H9 (cell line): ENCODE measurements around the gene CDC42EP3. TPM values are rescaled to one million over a fixed set of nuclear protein-coding genes. Genes with fewer than 3 reads are reported as not detected.
A peak's percentile ranks its signal among the peaks of the same experiment; 100 is the strongest.

ENCODE experiments used
- DNase-seq: peaks from one replicate; pipeline ENCODE4 v3.0.0-alpha.2; 2017
- H2AFZ ChIP-seq: one replicate; pipeline ENCODE4 v1.6.1; 2013; ENCODE audit warnings: mild to moderate bottlenecking, low read length, control low read depth, moderate library complexity
- H2AK5ac ChIP-seq: 2 replicates; pipeline ENCODE4 v1.6.1; 2013; ENCODE audit warnings: low read length, control low read depth, mixed read lengths; ENCODE audit not compliant: insufficient read length
- H2BK120ac ChIP-seq: one replicate; pipeline ENCODE4 v1.6.1; 2013; ENCODE audit warnings: low read depth, mild to moderate bottlenecking, low read length, control low read depth, inconsistent platforms; ENCODE audit not compliant: poor library complexity, severe bottlenecking
- H2BK12ac ChIP-seq: 2 replicates; pipeline ENCODE4 v1.6.1; 2013; ENCODE audit warnings: low read length, control low read depth, mixed read lengths, low read depth; ENCODE audit not compliant: insufficient read length
- H2BK15ac ChIP-seq: 2 replicates; pipeline ENCODE4 v1.6.1; 2013; ENCODE audit warnings: low read depth, low read length, control low read depth
- H2BK20ac ChIP-seq: one replicate; pipeline ENCODE4 v1.6.1; 2013; ENCODE audit warnings: low read depth, mild to moderate bottlenecking, low read length, control low read depth, inconsistent platforms; ENCODE audit not compliant: poor library complexity, severe bottlenecking
- H2BK5ac ChIP-seq: 2 replicates; pipeline ENCODE4 v1.6.1; 2013; ENCODE audit warnings: low read length, control low read depth, mixed read lengths; ENCODE audit not compliant: insufficient read length
- H3K14ac ChIP-seq: 2 replicates; pipeline ENCODE4 v1.6.1; 2013; ENCODE audit warnings: low read length, control low read depth; ENCODE audit not compliant: insufficient read depth
- H3K18ac ChIP-seq: 2 replicates; pipeline ENCODE4 v1.6.1; 2013; ENCODE audit warnings: low read depth, mild to moderate bottlenecking, mixed read lengths, low read length, control low read depth; ENCODE audit not compliant: insufficient read length
- H3K23ac ChIP-seq: 2 replicates; pipeline ENCODE4 v1.6.1; 2013; ENCODE audit warnings: low read length, control low read depth, mixed read lengths, low read depth; ENCODE audit not compliant: insufficient read length
- H3K23me2 ChIP-seq: 2 replicates; pipeline ENCODE4 v1.6.1; 2013; ENCODE audit warnings: low read depth, mild to moderate bottlenecking, mixed read lengths, low read length, control low read depth; ENCODE audit not compliant: insufficient read length, poor library complexity, severe bottlenecking
- H3K27ac ChIP-seq: 2 replicates; pipeline ENCODE4 v1.5.1; 2013; ENCODE audit warnings: low read length, control low read depth, mixed read lengths, low read depth; ENCODE audit not compliant: insufficient read length
- H3K27me3 ChIP-seq: 2 replicates; pipeline ENCODE4 v1.6.1; 2013; ENCODE audit warnings: low read length, control low read depth, inconsistent platforms; ENCODE audit not compliant: insufficient read depth
- H3K4ac ChIP-seq: 2 replicates; pipeline ENCODE4 v1.6.1; 2013; ENCODE audit warnings: low read depth, mild to moderate bottlenecking, control low read depth, inconsistent platforms, low read length, moderate library complexity
- H3K4me1 ChIP-seq: 2 replicates; pipeline ENCODE4 v1.6.1; 2013; ENCODE audit warnings: low read length, control low read depth, inconsistent platforms; ENCODE audit not compliant: insufficient read depth
- H3K4me2 ChIP-seq: 2 replicates; pipeline ENCODE4 v1.6.1; 2013; ENCODE audit warnings: low read length, control low read depth, mixed read lengths; ENCODE audit not compliant: insufficient read length, insufficient read depth
- H3K56ac ChIP-seq: 2 replicates; pipeline ENCODE4 v1.6.1; 2013; ENCODE audit warnings: low read depth, mild to moderate bottlenecking, mixed read lengths, low read length, control low read depth; ENCODE audit not compliant: insufficient read length
- H3K79me1 ChIP-seq: 2 replicates; pipeline ENCODE4 v1.6.1; 2013; ENCODE audit warnings: low read depth, mild to moderate bottlenecking, moderate library complexity, low read length, control low read depth, inconsistent platforms; ENCODE audit not compliant: insufficient read depth, poor library complexity, severe bottlenecking
- H3K79me2 ChIP-seq: 2 replicates; pipeline ENCODE4 v1.6.1; 2013; ENCODE audit warnings: low read length, control low read depth, inconsistent platforms; ENCODE audit not compliant: insufficient read depth
- H3K9ac ChIP-seq: 2 replicates; pipeline ENCODE4 v1.6.1; 2013; ENCODE audit warnings: low read length, control low read depth, mixed read lengths; ENCODE audit not compliant: insufficient read length; ENCODE audit errors: extremely low read depth
- H3K9me3 ChIP-seq: one replicate; pipeline ENCODE4 v1.6.1; 2013; ENCODE audit warnings: low read depth, low read length, inconsistent platforms; ENCODE audit not compliant: control insufficient read depth
- H3T11ph ChIP-seq: one replicate; pipeline ENCODE4 v1.6.1; 2013; ENCODE audit warnings: mild to moderate bottlenecking, low read length, control low read depth, inconsistent platforms
- H4K20me1 ChIP-seq: one replicate; pipeline ENCODE4 v1.6.1; 2013; ENCODE audit not compliant: control insufficient read depth, insufficient read length, insufficient read depth
- H4K5ac ChIP-seq: 2 replicates; pipeline ENCODE4 v1.6.1; 2013; ENCODE audit warnings: low read depth, mild to moderate bottlenecking, mixed read lengths, low read length, control low read depth; ENCODE audit not compliant: insufficient read length
- H4K8ac ChIP-seq: replicated peaks from 2 replicates; pipeline ENCODE4 v1.6.1; 2013; ENCODE audit warnings: low read length, control low read depth, mixed read lengths, low read depth; ENCODE audit not compliant: insufficient read length
- H4K91ac ChIP-seq: 2 replicates; pipeline ENCODE4 v1.6.1; 2013; ENCODE audit warnings: low read depth, mild to moderate bottlenecking, moderate library complexity, mixed read lengths, low read length, control low read depth; ENCODE audit not compliant: insufficient read length
- H3K27ac Mint-ChIP-seq, 3 experiments: 2 replicates in 2 of 3; 3 replicates in 1 of 3; pipeline ENCODE4 v1.8.0; 2020 to 2021; ENCODE audit warnings: mixed read lengths in 3 of 3, mild to moderate bottlenecking in 1 of 3, moderate library complexity in 1 of 3
- H3K27me3 Mint-ChIP-seq: 2 replicates; pipeline ENCODE4 v1.8.0; 2021; ENCODE audit warnings: low read depth, mild to moderate bottlenecking, moderate library complexity, mixed read lengths
- H3K36me3 Mint-ChIP-seq, 3 experiments: 2 replicates in 2 of 3; 3 replicates in 1 of 3; pipeline ENCODE4 v1.8.0; 2020 to 2021; ENCODE audit warnings: low read depth in 3 of 3, mixed read lengths in 3 of 3; ENCODE audit not compliant: insufficient read depth in 1 of 3
- H3K4me1 Mint-ChIP-seq, 2 experiments: 2 replicates each; pipeline ENCODE4 v1.8.0; 2020; ENCODE audit warnings: mixed read lengths in 2 of 2
- H3K4me3 Mint-ChIP-seq, 2 experiments: 2 replicates in 1 of 2; 3 replicates in 1 of 2; pipeline ENCODE4 v1.8.0; 2020 to 2021; ENCODE audit warnings: mild to moderate bottlenecking in 2 of 2, mixed read lengths in 2 of 2, moderate library complexity in 1 of 2
- H3K9me3 Mint-ChIP-seq, 2 experiments: 2 replicates in 1 of 2; 3 replicates in 1 of 2; pipeline ENCODE4 v1.8.0; 2020; ENCODE audit warnings: mild to moderate bottlenecking in 2 of 2, mixed read lengths in 2 of 2, moderate library complexity in 1 of 2
- WGBS: extraction: QIAGEN DNeasy Blood & Tissue Kit; methylation state at CpG from one replicate; pipeline ENCODE4 v1.1.7; 2013; ENCODE audit warnings: missing lambda C conversion rate, low lambda C conversion rate, mixed read lengths; ENCODE audit not compliant: insufficient read length; ENCODE audit errors: extremely low coverage; 5-methylcytosine and 5-hydroxymethylcytosine counted together
- total RNA-seq: library from RNA; stranded (reverse); gene quantifications from 2 replicates; pipeline ENCODE4 v1.2.1, GENCODE V29; 2021
- TF ChIP-seq, protein P1 (sequence below): fragments of 200-600 bp; sonication (generic); conservative IDR thresholded peaks from 3 replicates; pipeline ENCODE4 v1.8.0; 2021; ENCODE audit warnings: antibody characterized with exemption, mild to moderate bottlenecking

Gene CDC42EP3
- total RNA-seq, 1 experiment from 2014 or later: 61.5 TPM

- no peak overlapping the region for H3K27ac ChIP-seq
- H3K9ac ChIP-seq: no peak overlapping the region
- H3K4me2 ChIP-seq: no peak overlapping the region
- no peak overlapping the region for H2AK5ac ChIP-seq
- no peak overlapping the region for H4K91ac ChIP-seq
- no peak overlapping the region for H2BK20ac ChIP-seq
- Mint-ChIP-seq H3K4me3 (no peak overlapping the region), H3K27me3 (peaks cover 2% of the 10 kb centered on the region; the same call in 1 of the 2 replicates), H3K4me1 (peaks cover 42 to 48% of the 10 kb centered on the region in 2 experiments), H3K36me3 (peaks cover 40 to 69% (median 59%) of the 10 kb centered on the region in 3 experiments), H3K27ac (no peak overlapping the region; a peak in 1 of 7 replicates), H3K9me3 (peaks cover 12 to 13% of the 10 kb centered on the region in 2 experiments)
- H3K23me2 ChIP-seq: no peaks in the 10 kb centered on the region
- no peak overlapping the region for H4K5ac ChIP-seq
- H3K79me1 ChIP-seq: peaks cover 20% of the 10 kb centered on the region
- TF ChIP-seq, protein P1, sequence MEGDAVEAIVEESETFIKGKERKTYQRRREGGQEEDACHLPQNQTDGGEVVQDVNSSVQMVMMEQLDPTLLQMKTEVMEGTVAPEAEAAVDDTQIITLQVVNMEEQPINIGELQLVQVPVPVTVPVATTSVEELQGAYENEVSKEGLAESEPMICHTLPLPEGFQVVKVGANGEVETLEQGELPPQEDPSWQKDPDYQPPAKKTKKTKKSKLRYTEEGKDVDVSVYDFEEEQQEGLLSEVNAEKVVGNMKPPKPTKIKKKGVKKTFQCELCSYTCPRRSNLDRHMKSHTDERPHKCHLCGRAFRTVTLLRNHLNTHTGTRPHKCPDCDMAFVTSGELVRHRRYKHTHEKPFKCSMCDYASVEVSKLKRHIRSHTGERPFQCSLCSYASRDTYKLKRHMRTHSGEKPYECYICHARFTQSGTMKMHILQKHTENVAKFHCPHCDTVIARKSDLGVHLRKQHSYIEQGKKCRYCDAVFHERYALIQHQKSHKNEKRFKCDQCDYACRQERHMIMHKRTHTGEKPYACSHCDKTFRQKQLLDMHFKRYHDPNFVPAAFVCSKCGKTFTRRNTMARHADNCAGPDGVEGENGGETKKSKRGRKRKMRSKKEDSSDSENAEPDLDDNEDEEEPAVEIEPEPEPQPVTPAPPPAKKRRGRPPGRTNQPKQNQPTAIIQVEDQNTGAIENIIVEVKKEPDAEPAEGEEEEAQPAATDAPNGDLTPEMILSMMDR: no peak
- H3T11ph ChIP-seq: no peak overlapping the region
- DNase-seq: no peak
- no peak overlapping the region for H3K23ac ChIP-seq
- no peaks in the 10 kb centered on the region for H3K27me3 ChIP-seq
- no peak overlapping the region for H2BK120ac ChIP-seq
- peaks cover 11% of the 10 kb centered on the region; the same call in 1 of the 2 replicates for H3K79me2 ChIP-seq
- no peak overlapping the region for H2BK15ac ChIP-seq
- peaks cover 12% of the 10 kb centered on the region for H3K4me1 ChIP-seq
- no peak overlapping the region for H4K8ac ChIP-seq
- H3K14ac ChIP-seq: no peak overlapping the region
- no peaks in the 10 kb centered on the region for H4K20me1 ChIP-seq
- H3K18ac ChIP-seq: no peak overlapping the region
- H2AFZ ChIP-seq: no peak overlapping the region
- H3K4ac ChIP-seq: no peak overlapping the region
- H3K56ac ChIP-seq: no peak overlapping the region
- peak overlapping the region; percentile 39 for H2BK5ac ChIP-seq
- H3K9me3 ChIP-seq: no peaks in the 10 kb centered on the region
- WGBS: no CpG with 5 or more reads among the region's 3 CpGs
- no peak overlapping the region for H2BK12ac ChIP-seq
Measured at GRCh38 chr2:37649518-37649917, 21.9 kb downstream of the CDC42EP3 start.
